ENCODE data around the gene BMP2.
A peak's percentile ranks its signal among the peaks of the same experiment; 100 is the strongest.

The BMP2 gene

DNA sequence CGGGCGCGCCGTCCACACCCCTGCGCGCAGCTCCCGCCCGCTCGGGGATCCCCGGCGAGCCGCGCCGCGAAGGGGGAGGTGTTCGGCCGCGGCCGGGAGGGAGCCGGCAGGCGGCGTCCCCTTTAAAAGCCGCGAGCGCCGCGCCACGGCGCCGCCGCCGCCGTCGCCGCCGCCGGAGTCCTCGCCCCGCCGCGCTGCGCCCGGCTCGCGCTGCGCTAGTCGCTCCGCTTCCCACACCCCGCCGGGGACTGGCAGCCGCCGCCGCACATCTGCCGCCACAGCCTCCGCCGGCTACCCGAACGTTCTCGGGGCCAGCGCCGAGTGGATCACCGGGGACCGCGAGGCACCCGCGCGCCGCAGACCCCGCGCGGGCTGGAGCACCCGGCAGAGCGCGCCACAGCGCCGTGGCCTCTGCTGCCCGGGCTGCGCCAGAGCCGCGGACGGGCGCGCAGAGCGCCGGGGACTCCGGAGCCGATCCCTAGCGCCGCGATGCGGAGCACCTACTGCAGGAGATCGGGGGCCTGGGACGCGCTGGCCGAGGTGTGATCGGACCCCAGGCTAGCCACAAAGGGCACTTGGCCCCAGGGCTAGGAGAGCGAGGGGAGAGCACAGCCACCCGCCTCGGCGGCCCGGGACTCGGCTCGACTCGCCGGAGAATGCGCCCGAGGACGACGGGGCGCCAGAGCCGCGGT lies at the start of gene BMP2:
BMP2 (plus strand) TSS at position 151 of the 692 bp plus-strand sequence. CDS start 2,441 bp downstream, outside the sequence.
- peak in 33 of 56 donors; percentile 23 to 76 (median 51) for DNase-seq

DNA sequence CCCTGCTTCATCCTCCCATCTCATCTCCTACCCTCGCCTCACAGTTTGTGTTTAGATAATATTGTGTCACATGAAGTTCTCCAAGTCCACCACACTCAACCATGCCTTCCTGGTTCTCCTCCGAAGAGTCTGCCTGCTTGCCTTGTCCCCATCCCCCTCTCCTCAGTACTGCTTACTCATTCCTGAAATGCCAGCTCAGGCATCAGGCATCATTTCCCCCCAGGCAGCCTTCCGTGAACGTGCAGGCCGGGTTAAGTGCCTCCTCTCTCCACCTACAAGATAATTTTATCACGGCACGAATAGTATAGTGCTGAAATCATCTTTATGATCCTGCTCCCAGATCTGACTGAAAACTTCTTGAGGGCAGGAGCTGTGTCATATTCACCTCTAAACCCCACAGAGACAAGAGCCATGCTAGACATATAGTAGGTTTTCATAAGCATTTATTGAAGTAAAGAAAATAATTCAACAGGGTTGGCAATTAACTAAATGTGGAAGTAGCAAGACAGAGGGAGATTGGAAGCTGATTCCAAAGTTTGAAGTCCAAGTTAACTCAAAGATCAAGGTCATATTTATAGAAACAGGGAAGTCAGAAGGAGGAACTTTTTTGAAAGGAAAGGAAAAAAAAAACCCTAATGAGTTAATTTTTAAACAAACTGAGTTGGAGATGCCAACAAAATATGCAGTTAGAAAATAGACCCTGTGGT lies 48.7 kb upstream of the BMP2 start:
- DNase-seq, result no peak

DNA sequence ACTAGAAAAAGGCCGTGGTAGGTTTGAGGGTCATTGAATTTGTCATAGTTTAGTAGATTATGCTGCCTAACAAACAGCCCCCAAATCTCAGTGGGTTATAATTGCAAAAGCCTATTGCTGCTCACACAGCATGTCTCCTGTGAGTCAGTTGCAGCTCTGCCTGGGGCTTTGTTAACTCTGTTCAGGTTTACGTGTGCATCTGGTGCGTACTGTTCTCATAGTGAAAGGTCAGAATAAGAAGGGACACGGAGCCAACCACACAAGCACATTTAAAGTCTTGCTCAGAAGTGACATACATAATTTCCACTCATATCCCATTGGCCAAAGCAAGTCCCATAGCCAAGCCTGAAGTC lies 48.1 kb upstream of the BMP2 start:
- no peak for DNase-seq

- DNase-seq, result no peak
These were observed 40.7 kb upstream of the BMP2 start for GRCh38 chr20:6726761-6727160.

- DNase-seq, result peak in 1 of 56 donors; percentile 2
These were observed 36.7 kb upstream of the BMP2 start for GRCh38 chr20:6730672-6731328.

GRCh38 chr20:6732001-6732447 lies 35.5 kb upstream of the BMP2 start:
- peak in 44 of 56 donors; percentile 3 to 68 (median 28) for DNase-seq

DNA sequence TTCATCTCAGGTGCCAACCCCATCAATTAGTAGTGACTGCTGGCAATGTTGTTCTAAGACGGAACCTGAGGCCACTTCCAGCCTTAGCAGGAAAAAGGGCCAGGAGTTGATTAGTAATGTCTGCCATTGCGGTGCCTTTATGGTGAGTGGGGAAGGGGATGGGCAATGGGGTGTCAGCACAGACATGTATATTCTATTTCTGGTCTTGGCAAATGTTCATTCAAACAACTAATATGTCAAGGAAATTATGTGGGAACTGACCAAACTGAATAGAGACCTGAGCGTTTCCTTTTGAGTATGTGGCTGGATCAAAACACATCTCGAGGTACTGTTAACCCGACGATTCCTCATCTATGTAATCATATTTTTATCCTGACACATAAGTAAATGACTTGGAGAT lies 34.6 kb upstream of the BMP2 start:
- no peak for DNase-seq

GRCh38 chr20:6733965-6734364 lies 33.5 kb upstream of the BMP2 start:
- no peak for DNase-seq

GRCh38 chr20:6735942-6736845 lies 31.3 kb upstream of the BMP2 start:
- peak in 15 of 56 donors; percentile 1 to 41 (median 14) for DNase-seq

GRCh38 chr20:6739406-6739805 lies 28.1 kb upstream of the BMP2 start:
- no peak for DNase-seq

DNA sequence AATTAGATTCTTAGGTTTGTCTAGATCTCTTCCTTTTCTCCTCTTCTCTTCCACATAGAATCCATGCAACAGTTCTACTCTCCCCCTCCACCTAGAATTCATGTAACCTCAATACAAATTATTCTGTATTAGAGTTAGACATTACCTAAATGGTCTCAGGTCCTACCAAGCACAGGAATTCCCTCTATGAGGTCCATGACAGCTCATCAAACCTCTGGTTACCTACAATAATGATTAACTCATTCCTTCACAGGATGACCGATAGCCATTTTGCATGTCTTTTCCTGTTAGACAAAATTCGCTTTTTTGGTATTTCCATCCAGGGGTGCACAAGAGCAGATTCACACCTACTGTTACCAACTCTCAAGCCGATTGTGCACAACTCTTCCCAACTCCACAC lies 27.4 kb upstream of the BMP2 start:
- DNase-seq, result no peak

GRCh38 chr20:6744180-6744579 lies 23.3 kb upstream of the BMP2 start:
- DNase-seq, result no peak

DNA sequence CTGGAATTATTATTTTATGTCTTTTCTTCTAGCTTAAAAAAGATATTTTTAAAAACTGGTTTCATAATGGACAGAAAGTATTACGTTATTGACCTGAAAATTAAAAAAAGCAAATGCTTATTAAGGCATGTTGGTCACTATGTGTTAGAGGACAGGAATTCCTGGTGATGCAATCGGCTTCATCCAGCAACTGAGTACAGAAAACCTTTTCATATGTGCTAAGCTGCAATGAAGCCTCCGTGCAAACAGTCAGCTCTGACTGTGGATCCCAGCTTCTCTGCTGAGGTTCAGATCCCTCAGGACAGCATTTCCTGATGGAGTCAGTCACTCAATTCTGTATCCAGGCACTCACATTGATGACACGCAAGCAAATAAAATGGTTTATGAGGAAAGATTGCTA lies 22.7 kb upstream of the BMP2 start:
- DNase-seq, result no peak

- DNase-seq, result no peak
These were observed 20.4 kb upstream of the BMP2 start for GRCh38 chr20:6746901-6747609.

GRCh38 chr20:6750438-6750837 lies 17.0 kb upstream of the BMP2 start:
- no peak for DNase-seq

DNA sequence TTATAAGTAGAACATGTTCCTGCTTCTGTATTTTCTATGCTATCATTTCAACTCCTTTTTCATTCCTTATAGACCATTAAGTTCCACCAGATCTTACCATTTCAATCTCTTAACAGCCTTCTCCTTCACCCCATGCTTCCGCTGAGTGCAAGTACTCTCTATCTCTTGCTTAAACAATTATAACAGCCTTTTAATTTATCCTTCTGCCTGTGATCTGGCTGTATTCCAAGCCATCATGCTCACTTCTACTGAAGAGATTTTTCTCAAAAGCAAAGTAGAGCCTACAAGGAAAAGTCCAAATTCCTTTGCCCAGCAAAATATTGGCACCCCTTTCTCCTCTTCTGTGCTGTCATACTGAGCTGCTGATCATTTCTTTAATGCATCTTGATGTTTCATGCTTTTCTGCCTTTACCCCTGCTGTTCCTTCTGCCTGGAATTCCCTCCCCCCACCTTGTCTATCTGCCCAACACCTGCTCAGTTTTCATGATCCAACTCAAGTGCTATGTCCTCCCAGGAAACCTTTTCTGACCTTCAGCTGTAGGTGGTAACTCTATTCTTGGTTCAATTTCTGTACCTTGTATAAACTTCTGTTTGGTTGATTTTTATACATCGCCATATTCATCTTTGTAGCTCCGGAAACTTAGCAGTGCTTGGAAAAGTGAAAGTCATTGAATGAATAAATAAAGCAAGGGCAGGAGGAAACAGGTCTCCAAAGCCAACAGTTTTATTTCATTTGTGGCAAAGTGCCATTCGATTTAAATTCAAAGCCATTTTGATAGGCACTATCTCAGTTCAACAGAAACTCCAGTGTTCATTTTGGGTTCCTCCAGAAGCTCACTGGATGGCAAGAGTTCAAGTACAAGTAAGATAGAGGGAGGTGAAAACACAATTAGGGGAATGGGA lies 10.5 kb upstream of the BMP2 start:
- no peak for DNase-seq

DNA sequence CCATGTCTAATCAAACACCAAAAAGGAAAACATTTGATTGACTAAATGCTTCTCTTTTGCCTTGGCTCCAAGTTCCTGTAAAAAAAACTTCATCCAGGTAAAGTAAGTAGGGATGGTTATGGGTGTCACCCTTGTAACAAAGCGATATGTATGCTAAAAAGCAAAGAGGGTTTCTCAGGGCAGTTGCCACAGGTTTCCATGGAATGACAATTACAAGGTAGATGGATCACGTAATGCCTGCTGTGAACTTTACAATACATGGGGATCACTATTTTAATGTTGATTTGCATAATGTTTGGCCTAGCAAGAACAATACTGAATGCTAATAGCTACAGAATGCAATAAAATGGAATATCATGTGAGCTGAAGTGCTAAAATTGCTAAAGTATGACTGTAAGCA lies 2.9 kb upstream of the BMP2 start:
- no peak for DNase-seq

GRCh38 chr20:6765469-6766058 lies 1.9 kb upstream of the BMP2 start:
- peak in 5 of 56 donors; percentile 0 to 15 (median 4) for DNase-seq

DNA sequence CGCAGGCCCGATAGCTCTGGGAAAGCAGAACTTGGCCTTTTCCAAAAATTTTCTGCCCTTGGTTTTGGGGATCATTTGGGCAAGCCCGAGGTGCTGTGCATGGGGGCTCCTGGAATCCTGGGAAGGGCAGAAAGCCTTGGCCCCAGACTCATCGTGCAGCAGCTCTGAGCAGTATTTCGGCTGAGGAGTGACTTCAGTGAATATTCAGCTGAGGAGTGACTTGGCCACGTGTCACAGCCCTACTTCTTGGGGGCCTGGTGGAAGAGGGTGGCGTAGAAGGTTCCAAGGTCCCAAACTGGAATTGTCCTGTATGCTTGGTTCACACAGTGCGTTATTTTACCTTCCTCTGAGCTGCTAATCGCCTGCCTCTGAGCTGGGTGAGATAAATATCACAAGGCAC lies 1.1 kb upstream of the BMP2 start:
- DNase-seq, result peak in 3 of 56 donors; percentile 0 to 19 (median 3)

All from nucleus accumbens (tissue), 56 donors.